ENCODE measurements around the gene ANKRD24. TPM values are rescaled to one million over a fixed set of nuclear protein-coding genes. Genes with fewer than 3 reads are reported as not detected.

ANKRD24 gene
- polyA plus RNA-seq, 3 donors = 0.07 to 0.79 TPM; not detected in 1

- 86% methylated on average over 4 of the region's 8 CpGs for WGBS (ENCODE audit: insufficient coverage)
- H3K27me3 ChIP-seq (ENCODE audit: control insufficient read depth in 2 of 2, insufficient read depth in 2 of 2, low read length in 2 of 2) = peaks cover 0 to 18% of the 10 kb centered on the region in 2 donors
- no peak for DNase-seq
- no peak overlapping the region for H2AFZ ChIP-seq (ENCODE audit: insufficient read depth, low read depth, low read length, poor library complexity, severe bottlenecking)
- H3K4me2 ChIP-seq (replicated peaks; ENCODE audit: extremely low read depth, low read length, poor library complexity, severe bottlenecking) = no peak overlapping the region
- no peak for TF ChIP-seq CTCF (IDR thresholded peaks at IDR 0.05)
- Mint-ChIP-seq H3K9me3 (no peaks in the 10 kb centered on the region), H3K4me3 (no peak overlapping the region), H3K36me3 (no peaks in the 10 kb centered on the region), H3K27ac (no peak overlapping the region), H3K4me1 (peaks cover 7% of the 10 kb centered on the region), H3K27me3 (ENCODE audit: low read depth in 3 of 3) (peaks cover 4 to 8% (median 6%) of the 10 kb centered on the region in 3 donors)
- peaks cover 0 to 6% of the 10 kb centered on the region in 2 donors for H3K4me1 ChIP-seq (ENCODE audit: control insufficient read depth in 1 of 2, insufficient read depth in 2 of 2, low read length in 2 of 2)
- no peak overlapping the region for H3K4me3 ChIP-seq (replicated peaks in 1 of 3; ENCODE audit: low read depth in 2 of 3, low read length in 3 of 3)
- no peaks in the 10 kb centered on the region for H4K20me1 ChIP-seq (ENCODE audit: insufficient read depth, low read length)
- H3K27ac ChIP-seq (ENCODE audit: low read depth in 1 of 2, low read length in 2 of 2) = no peak overlapping the region
- H3K9ac ChIP-seq (ENCODE audit: insufficient read depth, low read length, poor library complexity, severe bottlenecking) = no peak overlapping the region
- H3K9me3 ChIP-seq (replicated peaks in 1 of 2; ENCODE audit: control insufficient read depth in 1 of 2, insufficient read depth in 1 of 2, low read length in 2 of 2) = no peaks in the 10 kb centered on the region
- no peaks in the 10 kb centered on the region for H3K79me2 ChIP-seq (ENCODE audit: insufficient read depth, low read length)
- no peaks in the 10 kb centered on the region for H3K36me3 ChIP-seq (replicated peaks in 1 of 2; ENCODE audit: control insufficient read depth in 1 of 2, insufficient read depth in 2 of 2, low read length in 2 of 2)
- intact Hi-C loops (cut with micrococcal nuclease) = no loop called here
These were observed 43.4 kb downstream of the ANKRD24 start for GRCh38 chr19:4225885-4226284.

- intact Hi-C loops (cut with micrococcal nuclease) = no loop called here
- H3K27ac ChIP-seq (ENCODE audit: low read depth in 1 of 2, low read length in 2 of 2) = no peak overlapping the region
- H4K20me1 ChIP-seq (ENCODE audit: insufficient read depth, low read length) = no peaks in the 10 kb centered on the region
- H3K4me1 ChIP-seq (ENCODE audit: control insufficient read depth in 1 of 2, insufficient read depth in 2 of 2, low read length in 2 of 2) = peaks cover 0 to 6% of the 10 kb centered on the region in 2 donors
- Mint-ChIP-seq H3K4me3 (no peak overlapping the region), H3K9me3 (no peaks in the 10 kb centered on the region), H3K4me1 (peaks cover 7% of the 10 kb centered on the region), H3K27ac (no peak overlapping the region), H3K36me3 (no peaks in the 10 kb centered on the region), H3K27me3 (ENCODE audit: low read depth in 3 of 3) (peaks cover 4 to 10% (median 8%) of the 10 kb centered on the region in 3 donors)
- no peak overlapping the region for H2AFZ ChIP-seq (ENCODE audit: insufficient read depth, low read depth, low read length, poor library complexity, severe bottlenecking)
- H3K4me2 ChIP-seq (replicated peaks; ENCODE audit: extremely low read depth, low read length, poor library complexity, severe bottlenecking) = no peak overlapping the region
- DNase-seq = no peak
- no peak overlapping the region for H3K9ac ChIP-seq (ENCODE audit: insufficient read depth, low read length, poor library complexity, severe bottlenecking)
- no peaks in the 10 kb centered on the region for H3K79me2 ChIP-seq (ENCODE audit: insufficient read depth, low read length)
- H3K27me3 ChIP-seq (ENCODE audit: control insufficient read depth in 2 of 2, insufficient read depth in 2 of 2, low read length in 2 of 2) = peaks cover 0 to 18% of the 10 kb centered on the region in 2 donors
- TF ChIP-seq CTCF (IDR thresholded peaks at IDR 0.05) = no peak
- no peak overlapping the region for H3K4me3 ChIP-seq (replicated peaks in 1 of 3; ENCODE audit: low read depth in 2 of 3, low read length in 3 of 3)
- H3K36me3 ChIP-seq (replicated peaks in 1 of 2; ENCODE audit: control insufficient read depth in 1 of 2, insufficient read depth in 2 of 2, low read length in 2 of 2) = no peaks in the 10 kb centered on the region
- no peaks in the 10 kb centered on the region for H3K9me3 ChIP-seq (replicated peaks in 1 of 2; ENCODE audit: control insufficient read depth in 1 of 2, insufficient read depth in 1 of 2, low read length in 2 of 2)
These were observed 45.3 kb downstream of the ANKRD24 start for GRCh38 chr19:4227771-4228170.

Measured in CD14-positive monocyte (primary cell).